Erythroblast (primary cell): Measurements from ENCODE around the gene KDELR3.

Source experiments
- DNase-seq, 2 experiments: peaks; one replicate each; lab custom pipeline; 2025; lab: John Stamatoyannopoulos, UW
- GATA1 ChIP-seq: IDR thresholded peaks from 2 replicates; pipeline ENCODE4 v1.6.1; 2011; ENCODE audit warnings: low read depth, mild to moderate bottlenecking, control low read depth, low read length, moderate library complexity
- POLR2A ChIP-seq: IDR thresholded peaks from 2 replicates; pipeline ENCODE4 v1.6.1; 2011; ENCODE audit warnings: mild to moderate bottlenecking, low read length

Gene KDELR3

GRCh38 chr22:38467904-38468442, at the start of gene KDELR3:
Gene KDELR3, plus strand, starts transcription at chr22:38468096. Its CDS starts 138 bp downstream, at chr22:38468234.
- DNase-seq: peak; percentile 63 to 84
- TF ChIP-seq GATA1 (no peak), POLR2A (no peak)

- TF ChIP-seq POLR2A (no peak), GATA1 (no peak)
- no peak for DNase-seq
Observed at GRCh38 chr22:38418589-38418988, 49.3 kb upstream of the KDELR3 start.

GRCh38 chr22:38419121-38419857, 48.6 kb upstream of the KDELR3 start:
- DNase-seq: no peak
- no peak for TF ChIP-seq GATA1
- TF ChIP-seq POLR2A: no peak

- no peak for DNase-seq
- TF ChIP-seq POLR2A (no peak), GATA1 (no peak)
Observed at GRCh38 chr22:38419858-38420160, 48.1 kb upstream of the KDELR3 start.

- no peak for DNase-seq
- no peak for TF ChIP-seq POLR2A
- TF ChIP-seq GATA1: no peak
Observed at GRCh38 chr22:38420734-38421133, 47.2 kb upstream of the KDELR3 start.

- no peak for TF ChIP-seq GATA1
- TF ChIP-seq POLR2A: no peak
Observed at GRCh38 chr22:38422611-38423511, 45.0 kb upstream of the KDELR3 start.

GRCh38 chr22:38423512-38424503, 44.1 kb upstream of the KDELR3 start:
- no peak for DNase-seq
- TF ChIP-seq POLR2A (no peak), GATA1 (no peak)

More at GRCh38 chr22:38422611-38423511, 45.0 kb upstream of the KDELR3 start:
- no peak for DNase-seq

- TF ChIP-seq POLR2A (no peak), GATA1 (no peak)
- no peak for DNase-seq
Observed at GRCh38 chr22:38424525-38425080, 43.3 kb upstream of the KDELR3 start.

GRCh38 chr22:38426628-38427027, 41.3 kb upstream of the KDELR3 start:
- TF ChIP-seq GATA1 (no peak), POLR2A (no peak)
- no peak for DNase-seq

- DNase-seq: no peak
- TF ChIP-seq POLR2A (no peak), GATA1 (no peak)
Observed at GRCh38 chr22:38427465-38427864, 40.4 kb upstream of the KDELR3 start.

- no peak for TF ChIP-seq GATA1
- no peak for DNase-seq
Observed at GRCh38 chr22:38427940-38428339, 40.0 kb upstream of the KDELR3 start.

GRCh38 chr22:38428714-38429113, 39.2 kb upstream of the KDELR3 start:
- no peak for DNase-seq
- TF ChIP-seq POLR2A (no peak), GATA1 (no peak)
